Natural killer cell (primary cell): ENCODE data around the gene OR1K1. TPM values are rescaled to one million over a fixed set of nuclear protein-coding genes. Genes with fewer than 3 reads are reported as not detected.
"Not testable (repeated sequence)": the region's sequence is repeated elsewhere in the genome, so short reads cannot be mapped to it uniquely, and the experiment has no call there.

Experiments
- ATAC-seq, 3 donors: fragments of 150-1000 bp in 2 of 3; fragments of 200-7000 bp in 1 of 3; cut with Tn5 transposase; 1 replicate in 1 of 3; 2 replicates in 2 of 3; pipeline ENCODE4 v1.10.0; 2021; ENCODE audit warnings: mild to moderate bottlenecking in 2 of 3, moderate library complexity in 2 of 3
- DNase-seq, 2 donors: peaks; one replicate each; pipeline versions ENCODE4 v3.0.0 to v3.0.0-alpha.2; 2013 to 2021; ENCODE audit warnings: mixed read lengths in 1 of 2
- H3K27ac ChIP-seq: one replicate; pipeline ENCODE4 v1.5.1; 2013; ENCODE audit warnings: mild to moderate bottlenecking, low read length
- H3K27me3 ChIP-seq: one replicate; pipeline ENCODE4 v1.6.1; 2013; ENCODE audit warnings: low read length; ENCODE audit not compliant: control insufficient read depth, insufficient read depth
- H3K36me3 ChIP-seq: one replicate; pipeline ENCODE4 v1.6.1; 2013; ENCODE audit warnings: low read length; ENCODE audit not compliant: control insufficient read depth, insufficient read depth
- H3K4me1 ChIP-seq: one replicate; pipeline ENCODE4 v1.6.1; 2013; ENCODE audit warnings: low read length; ENCODE audit not compliant: control insufficient read depth, insufficient read depth
- H3K4me3 ChIP-seq: one replicate; pipeline ENCODE4 v1.5.1; 2013; ENCODE audit warnings: low read length
- H3K9me3 ChIP-seq: one replicate; pipeline ENCODE4 v1.6.1; 2013; ENCODE audit warnings: low read length; ENCODE audit not compliant: control insufficient read depth, insufficient read depth
- H3K27ac Mint-ChIP-seq, 2 donors: one replicate each; pipeline ENCODE4 v1.8.0; 2022; ENCODE audit warnings: mild to moderate bottlenecking in 2 of 2, mixed read lengths in 2 of 2, moderate library complexity in 1 of 2
- H3K27me3 Mint-ChIP-seq, 2 donors: one replicate each; pipeline ENCODE4 v1.8.0; 2022; ENCODE audit warnings: low read depth in 2 of 2, mixed read lengths in 2 of 2
- H3K36me3 Mint-ChIP-seq: one replicate; pipeline ENCODE4 v1.8.0; 2022; ENCODE audit warnings: mixed read lengths
- H3K4me1 Mint-ChIP-seq, 2 donors: one replicate each; pipeline ENCODE4 v1.8.0; 2022; ENCODE audit warnings: mixed read lengths in 2 of 2
- H3K4me3 Mint-ChIP-seq: one replicate; pipeline ENCODE4 v1.8.0; 2022; ENCODE audit warnings: mild to moderate bottlenecking, moderate library complexity, mixed read lengths
- H3K9me3 Mint-ChIP-seq, 2 donors: one replicate each; pipeline ENCODE4 v1.8.0; 2022; ENCODE audit warnings: mixed read lengths in 2 of 2
- WGBS: methylation state at CpG from one replicate; pipeline ENCODE4 v1.1.7; 2013; ENCODE audit warnings: missing lambda C conversion rate; ENCODE audit not compliant: insufficient coverage; 5-methylcytosine and 5-hydroxymethylcytosine counted together
- intact Hi-C: fragments of 100-400 bp; cut with micrococcal nuclease; formaldehyde crosslinking; loops from one replicate; pipeline ENCODE4 v1.14.2; 2022
- total RNA-seq, 4 donors: library from RNA; stranded (reverse); fragments of 120-200 nt in 1 of 4; gene quantifications; one replicate each; pipeline versions ENCODE4 v1.2.3 to v1.2.4, GENCODE V29; 2013 to 2022
- TF ChIP-seq, protein P1 (sequence below): fragments of 200-600 bp; IDR thresholded peaks from one replicate; pipeline ENCODE4 v1.8.0; 2022; ENCODE audit warnings: antibody characterized with exemption

OR1K1 gene
- total RNA-seq, 3 donors from 2014 or later (not counting 1 experiment from before 2014, with no cell fraction given) = not detected

DNA sequence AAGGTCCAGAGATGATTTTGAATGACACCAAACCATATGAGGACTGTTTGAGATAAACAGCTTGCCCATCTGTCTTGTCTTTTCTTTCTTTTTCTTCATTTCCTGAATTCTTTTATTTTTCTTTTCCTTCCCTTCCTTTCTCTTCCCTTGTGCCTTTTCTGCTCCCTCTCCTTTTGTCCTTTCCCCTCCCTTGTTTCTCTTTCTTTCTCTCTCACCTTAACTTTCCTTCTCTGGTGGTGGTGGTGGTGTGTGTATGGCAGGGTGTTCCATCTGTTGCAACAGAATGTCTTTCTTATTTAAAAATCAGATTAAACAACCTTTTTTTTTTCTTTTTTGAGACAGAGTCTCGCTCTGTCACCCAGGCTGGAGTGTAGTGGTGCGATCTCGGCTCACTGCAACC, 32.3 kb downstream of the OR1K1 start:
- Mint-ChIP-seq H3K9me3 (no peaks in the 10 kb centered on the region), H3K36me3 (no peaks in the 10 kb centered on the region), H3K27ac (peak overlapping the region; percentile 69 to 74), H3K4me3 (peak overlapping the region; percentile 14), H3K4me1 (peaks cover 19 to 37% of the 10 kb centered on the region in 2 donors), H3K27me3 (no peaks in the 10 kb centered on the region)
- ATAC-seq (no peak), DNase-seq (no peak)
- no peaks in the 10 kb centered on the region for H3K36me3 ChIP-seq
- H3K4me1 ChIP-seq = peaks cover 27% of the 10 kb centered on the region
- no peaks in the 10 kb centered on the region for H3K9me3 ChIP-seq
- no peak overlapping the region for H3K27ac ChIP-seq
- no peaks in the 10 kb centered on the region for H3K27me3 ChIP-seq
- no peak overlapping the region for H3K4me3 ChIP-seq
- TF ChIP-seq, protein P1, sequence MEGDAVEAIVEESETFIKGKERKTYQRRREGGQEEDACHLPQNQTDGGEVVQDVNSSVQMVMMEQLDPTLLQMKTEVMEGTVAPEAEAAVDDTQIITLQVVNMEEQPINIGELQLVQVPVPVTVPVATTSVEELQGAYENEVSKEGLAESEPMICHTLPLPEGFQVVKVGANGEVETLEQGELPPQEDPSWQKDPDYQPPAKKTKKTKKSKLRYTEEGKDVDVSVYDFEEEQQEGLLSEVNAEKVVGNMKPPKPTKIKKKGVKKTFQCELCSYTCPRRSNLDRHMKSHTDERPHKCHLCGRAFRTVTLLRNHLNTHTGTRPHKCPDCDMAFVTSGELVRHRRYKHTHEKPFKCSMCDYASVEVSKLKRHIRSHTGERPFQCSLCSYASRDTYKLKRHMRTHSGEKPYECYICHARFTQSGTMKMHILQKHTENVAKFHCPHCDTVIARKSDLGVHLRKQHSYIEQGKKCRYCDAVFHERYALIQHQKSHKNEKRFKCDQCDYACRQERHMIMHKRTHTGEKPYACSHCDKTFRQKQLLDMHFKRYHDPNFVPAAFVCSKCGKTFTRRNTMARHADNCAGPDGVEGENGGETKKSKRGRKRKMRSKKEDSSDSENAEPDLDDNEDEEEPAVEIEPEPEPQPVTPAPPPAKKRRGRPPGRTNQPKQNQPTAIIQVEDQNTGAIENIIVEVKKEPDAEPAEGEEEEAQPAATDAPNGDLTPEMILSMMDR = no peak
- intact Hi-C loops = no loop called here
- WGBS = 81% methylated on average over 3 of the region's 3 CpGs

DNA sequence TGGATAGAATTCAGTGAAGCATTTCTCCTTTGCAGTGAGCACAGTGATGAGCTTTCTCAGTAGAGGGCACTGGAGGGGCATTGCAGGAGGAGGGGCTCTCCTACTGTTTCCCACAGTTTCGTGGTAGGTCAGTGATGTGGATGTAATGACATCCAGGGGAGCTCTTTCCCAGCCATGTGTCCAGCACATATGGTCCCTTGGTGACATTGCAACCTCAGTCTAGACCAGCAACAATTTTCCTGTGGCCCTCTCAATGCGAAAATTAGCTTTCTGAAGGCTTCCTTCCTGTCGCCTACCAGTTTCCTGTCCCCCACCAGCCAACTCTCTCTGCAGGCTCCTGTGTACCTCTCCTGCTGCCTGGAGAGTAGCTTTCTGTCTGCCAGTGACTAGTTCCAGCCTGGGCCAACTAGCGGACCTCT, 35.4 kb downstream of the OR1K1 start:
- peak overlapping the region; percentile 17 to 41 for H3K27ac Mint-ChIP-seq
- H3K4me3 Mint-ChIP-seq = no peak overlapping the region
- Histone ChIP-seq H3K4me1 (peaks cover 15% of the 10 kb centered on the region), H3K27ac (no peak overlapping the region), H3K36me3 (no peaks in the 10 kb centered on the region), H3K27me3 (no peaks in the 10 kb centered on the region), H3K4me3 (no peak overlapping the region), H3K9me3 (no peaks in the 10 kb centered on the region)
- ATAC-seq = no peak
- peak in 1 of 2 donors; percentile 46 for DNase-seq
- 6% methylated on average over 4 of the region's 4 CpGs for WGBS
- intact Hi-C loops = no loop called here
- TF ChIP-seq, protein P1 = no peak
- H3K36me3 Mint-ChIP-seq = no peaks in the 10 kb centered on the region
- no peaks in the 10 kb centered on the region for H3K27me3 Mint-ChIP-seq
- peaks cover 11 to 23% of the 10 kb centered on the region in 2 donors for H3K4me1 Mint-ChIP-seq
- H3K9me3 Mint-ChIP-seq = no peaks in the 10 kb centered on the region

DNA sequence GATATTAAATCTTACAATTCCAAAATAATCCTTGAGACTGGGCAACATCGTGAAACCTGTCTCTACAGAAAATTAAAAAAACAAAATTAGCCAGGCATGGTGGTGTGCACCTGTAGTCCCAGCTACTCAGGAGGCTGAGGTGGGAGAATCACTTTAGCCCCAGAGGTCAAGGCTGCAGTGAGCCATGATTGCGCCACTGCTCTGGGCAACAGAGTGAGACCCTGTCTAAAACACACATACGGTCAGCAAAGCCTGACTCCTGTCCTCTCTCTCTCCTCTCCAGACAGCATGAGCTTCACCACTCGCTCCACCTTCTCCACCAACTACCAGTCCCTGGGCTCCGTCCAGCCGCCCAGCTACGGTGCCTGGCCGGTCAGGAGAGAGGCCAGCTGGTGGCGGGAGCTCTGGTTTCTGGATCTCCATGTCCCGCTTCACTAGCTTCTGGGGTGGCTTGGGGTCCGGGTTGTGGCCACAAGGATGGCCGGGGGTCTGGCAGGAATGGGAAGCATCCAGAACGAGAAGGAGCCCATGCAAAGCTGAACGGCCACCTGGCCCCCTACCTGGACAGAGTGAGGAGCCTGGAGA, 37.4 kb downstream of the OR1K1 start:
- H3K27me3 Mint-ChIP-seq = no peaks in the 10 kb centered on the region
- intact Hi-C loops = no loop called here
- WGBS = 94% methylated on average over 14 of the region's 14 CpGs

DNA sequence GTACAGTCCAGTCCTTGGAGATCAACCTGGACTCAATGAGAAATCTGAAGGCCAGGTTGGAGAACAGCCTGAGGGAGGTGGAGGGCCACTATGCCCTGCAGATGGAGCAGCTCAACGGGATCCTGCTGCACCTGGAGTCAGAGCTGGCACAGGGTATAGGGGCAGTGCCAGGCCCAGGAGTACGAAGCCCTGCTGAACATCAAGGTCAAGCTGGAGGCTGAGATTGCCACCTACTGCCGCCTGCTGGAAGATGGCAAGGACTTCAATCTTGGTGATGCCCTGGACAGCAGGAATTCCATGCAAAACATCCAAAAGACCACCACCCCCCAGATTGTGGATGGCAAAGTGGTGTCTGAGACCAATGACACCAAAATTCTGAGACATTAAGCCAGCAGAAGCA, 38.5 kb downstream of the OR1K1 start:
- ATAC-seq, H3K27ac ChIP-seq, H3K36me3 Mint-ChIP-seq, H3K4me3 ChIP-seq, H3K27me3 Mint-ChIP-seq, H3K4me3 Mint-ChIP-seq, intact Hi-C loops, H3K4me1 ChIP-seq, H3K9me3 ChIP-seq, H3K27ac Mint-ChIP-seq, H3K9me3 Mint-ChIP-seq, H3K36me3 ChIP-seq, H3K27me3 ChIP-seq, DNase-seq: not testable (repeated sequence)
- H3K4me1 Mint-ChIP-seq = peaks cover 0 to 12% of the 10 kb centered on the region in 2 donors
- WGBS = 95% methylated on average over 3 of the region's 3 CpGs

More for the DNA sequence above, 37.4 kb downstream of the OR1K1 start:
- Histone ChIP-seq H3K9me3 (no peaks in the 10 kb centered on the region), H3K36me3 (no peaks in the 10 kb centered on the region), H3K27ac (no peak overlapping the region), H3K4me1 (peaks cover 13% of the 10 kb centered on the region), H3K4me3 (no peak overlapping the region), H3K27me3 (no peaks in the 10 kb centered on the region)
- Mint-ChIP-seq H3K4me1 (peaks cover 6 to 18% of the 10 kb centered on the region in 2 donors), H3K27ac (no peak overlapping the region), H3K36me3 (no peaks in the 10 kb centered on the region), H3K9me3 (no peaks in the 10 kb centered on the region), H3K4me3 (no peak overlapping the region)
- TF ChIP-seq, protein P1 = no peak
- ATAC-seq (no peak), DNase-seq (no peak)
